Activated CD4-positive, alpha-beta T cell treated with anti-CD3 and anti-CD28 coated beads, Interleukin-2, amount 10 ng/mL, durations not matched to agents 7 days and 5 days (primary cell): Measurements from ENCODE around the gene SEC14L1. TPM values are rescaled to one million over a fixed set of nuclear protein-coding genes. Genes with fewer than 3 reads are reported as not detected.
A peak's percentile ranks its signal among the peaks of the same experiment; 100 is the strongest.
"Not testable (repeated sequence)": the region's sequence is repeated elsewhere in the genome, so short reads cannot be mapped to it uniquely, and the experiment has no call there.

Source experiments
- CTCF ChIA-PET: fragments of 350-600 bp; sonication (Branson Sonifier 250); formaldehyde crosslinking; loops from one replicate; lab custom pipeline; 2021; ENCODE audit warnings: antibody characterized with exemption; lab: Charles Lee
- POLR2A ChIA-PET: fragments of 350-600 bp; sonication (Branson Sonifier 250); formaldehyde crosslinking; loops from one replicate; lab custom pipeline; 2021; ENCODE audit warnings: antibody characterized with exemption; lab: Charles Lee
- DNase-seq: peaks from one replicate; pipeline ENCODE4 v3.0.0-alpha.2; 2020
- H3K27ac Mint-ChIP-seq: one replicate; pipeline ENCODE4 v1.8.0; 2021; ENCODE audit warnings: mild to moderate bottlenecking, moderate library complexity, mixed read lengths
- H3K27me3 Mint-ChIP-seq: one replicate; pipeline ENCODE4 v1.8.0; 2021; ENCODE audit warnings: mixed read lengths
- H3K36me3 Mint-ChIP-seq: one replicate; pipeline ENCODE4 v1.8.0; 2021; ENCODE audit warnings: low read depth, mixed read lengths
- H3K4me1 Mint-ChIP-seq: one replicate; pipeline ENCODE4 v1.8.0; 2021; ENCODE audit warnings: mixed read lengths
- H3K4me3 Mint-ChIP-seq: one replicate; pipeline ENCODE4 v1.8.0; 2021; ENCODE audit warnings: mild to moderate bottlenecking, moderate library complexity, mixed read lengths
- H3K9me3 Mint-ChIP-seq: one replicate; pipeline ENCODE4 v1.8.0; 2021; ENCODE audit warnings: mixed read lengths
- total RNA-seq, 2 experiments: library from RNA; stranded (reverse); gene quantifications; one replicate each; pipeline ENCODE4 v1.2.3, GENCODE V29; 2021

SEC14L1 gene
- total RNA-seq, 2 experiments from 2014 or later: 56.6 to 57.4 TPM

DNA sequence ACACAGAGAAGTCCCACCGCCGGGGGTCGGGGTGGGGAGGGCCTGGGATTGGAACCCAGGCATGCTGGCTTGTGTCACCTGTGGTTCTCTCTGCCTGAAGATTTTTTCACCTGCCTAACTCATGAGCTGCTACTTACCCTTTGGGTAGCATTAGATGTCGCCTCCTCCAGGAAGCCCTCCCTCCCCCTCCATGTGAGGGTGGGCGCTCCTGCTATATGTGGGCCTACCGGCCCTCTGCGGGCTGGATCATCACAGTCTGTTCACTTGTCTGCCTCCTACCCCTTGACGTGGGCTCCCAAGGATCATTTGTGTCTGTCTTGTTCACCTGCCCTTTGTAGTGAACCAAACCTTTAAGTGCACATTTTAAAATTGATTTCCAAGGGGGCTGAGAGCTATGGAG is 106.8 kb downstream of the SEC14L1 start:
- no peak for DNase-seq
- Mint-ChIP-seq H3K36me3 (no peaks in the 10 kb centered on the region), H3K4me1 (peaks cover 20% of the 10 kb centered on the region), H3K27me3 (peaks cover 30% of the 10 kb centered on the region), H3K27ac (no peak overlapping the region), H3K9me3 (no peaks in the 10 kb centered on the region), H3K4me3 (peak overlapping the region; percentile 53)
- POLR2A ChIA-PET: interaction anchor here (0.6 kb wide), 1 partner anchor 152 kb away, joined by 6 read pairs; no protein-coding TSS in a partner anchor
- CTCF ChIA-PET: interaction anchor here (0.6 to 4.2 kb wide), 6 partner anchors 8 to 172 kb away, joined by 3 to 12 read pairs (median 4); no protein-coding TSS in a partner anchor

DNA sequence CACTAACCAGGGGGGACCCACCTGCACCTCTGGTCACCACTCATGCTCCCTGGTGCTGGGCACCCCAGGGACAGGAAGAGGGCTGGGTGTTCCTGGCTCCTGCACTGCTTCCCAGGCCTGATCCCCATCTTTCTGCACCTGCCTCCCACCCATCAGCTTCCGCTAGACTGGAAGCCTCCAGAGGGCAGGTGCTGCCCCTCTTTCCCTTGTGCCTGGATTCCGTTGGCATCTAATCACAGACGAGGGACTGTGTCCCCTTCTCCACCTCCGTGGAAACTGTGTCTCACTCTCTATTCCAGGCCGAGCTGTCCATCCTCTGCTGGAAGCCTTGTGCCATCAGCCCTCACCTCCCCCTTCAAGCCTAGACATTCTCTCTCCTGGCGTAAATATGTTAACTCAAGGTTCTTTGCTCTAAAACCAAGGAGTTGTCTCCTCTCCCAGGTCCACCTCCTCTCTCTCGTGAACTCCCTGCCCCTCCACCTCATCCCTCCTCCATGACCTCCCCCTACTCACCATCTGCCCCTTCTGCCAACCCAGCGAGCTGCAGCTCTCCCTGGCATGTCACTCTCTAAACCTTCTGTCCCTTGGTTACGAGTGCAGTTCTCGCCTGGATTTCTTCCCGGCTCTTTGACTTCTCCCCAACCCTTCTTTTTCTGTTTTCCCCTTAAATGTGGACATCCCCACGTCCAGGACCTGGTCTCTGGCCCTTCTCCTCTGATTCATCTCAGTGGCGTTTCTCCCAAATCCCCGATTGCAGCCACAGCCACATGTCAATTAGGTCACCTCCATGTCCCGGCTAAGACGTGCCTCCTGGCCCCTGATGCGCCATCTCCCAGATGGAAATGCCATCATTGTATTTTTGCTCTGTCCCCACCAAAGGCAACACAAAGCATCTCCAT is 107.7 kb downstream of the SEC14L1 start:
- no peaks in the 10 kb centered on the region for H3K36me3 Mint-ChIP-seq
- no peaks in the 10 kb centered on the region for H3K9me3 Mint-ChIP-seq
- peaks cover 20% of the 10 kb centered on the region for H3K4me1 Mint-ChIP-seq
- peaks cover 32% of the 10 kb centered on the region for H3K27me3 Mint-ChIP-seq
- no peak for DNase-seq
- POLR2A ChIA-PET: interaction anchor here (0.6 kb wide), 1 partner anchor 153 kb away, joined by 6 read pairs; no protein-coding TSS in a partner anchor
- H3K4me3 Mint-ChIP-seq: no peak overlapping the region
- no peak overlapping the region for H3K27ac Mint-ChIP-seq
- CTCF ChIA-PET: interaction anchor here (0.6 to 4.2 kb wide), 6 partner anchors 8 to 173 kb away, joined by 3 to 12 read pairs (median 4); no protein-coding TSS in a partner anchor

DNA sequence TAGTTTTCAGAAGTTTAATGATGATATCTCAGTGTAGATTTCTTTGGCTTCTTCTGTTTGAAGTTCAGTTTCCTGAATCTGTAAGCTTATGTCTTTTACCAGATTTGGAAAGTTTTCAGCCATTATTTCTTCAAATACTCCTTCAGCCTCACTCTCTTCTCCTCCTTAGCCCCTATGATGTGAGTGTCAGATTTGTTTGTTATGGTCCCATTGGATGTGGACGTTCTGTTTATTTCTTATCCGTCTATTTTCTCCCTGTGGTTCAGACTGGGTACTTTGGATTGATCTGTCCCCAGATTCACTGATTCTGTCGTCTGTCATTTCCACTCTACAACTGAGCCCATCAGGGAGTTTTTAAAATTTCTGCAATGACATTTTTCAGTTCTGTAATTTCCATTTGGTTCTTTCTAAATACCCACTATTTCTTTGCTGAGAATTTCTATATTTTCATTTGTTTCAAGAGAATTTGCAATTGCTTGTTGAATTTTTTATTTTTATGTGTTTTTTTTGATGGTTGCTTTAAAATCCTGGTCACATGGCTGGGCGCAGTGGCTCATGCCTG is 110.9 kb downstream of the SEC14L1 start:
- ChIA-PET POLR2A (no interaction called here), CTCF (no interaction called here)
- no peaks in the 10 kb centered on the region for H3K9me3 Mint-ChIP-seq
- no peaks in the 10 kb centered on the region for H3K36me3 Mint-ChIP-seq
- no peak for DNase-seq
- H3K27ac Mint-ChIP-seq: no peak overlapping the region
- H3K27me3 Mint-ChIP-seq: peaks cover 28% of the 10 kb centered on the region
- H3K4me1 Mint-ChIP-seq: peaks cover 5% of the 10 kb centered on the region
- H3K4me3 Mint-ChIP-seq: no peak overlapping the region

DNA sequence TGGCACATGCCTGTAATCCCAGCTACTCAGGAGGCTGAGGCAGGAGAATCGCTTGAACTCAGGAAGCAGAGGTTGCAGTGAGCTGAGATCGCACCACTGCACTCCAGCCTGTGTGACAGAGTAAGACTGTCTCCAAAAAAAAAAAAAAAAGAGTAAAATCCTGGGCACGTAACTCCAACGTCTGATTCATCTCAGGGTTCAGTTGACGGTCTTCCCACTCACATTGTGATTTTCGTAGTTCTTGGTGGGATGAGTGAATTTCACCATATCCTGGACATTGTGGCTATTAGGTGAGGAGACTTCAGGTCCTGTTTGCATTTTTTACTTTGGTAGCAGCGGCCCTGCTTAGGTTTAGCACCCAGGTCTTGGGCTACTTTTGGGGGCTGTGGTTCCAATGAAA is 111.5 kb downstream of the SEC14L1 start:
- H3K9me3 Mint-ChIP-seq, H3K4me1 Mint-ChIP-seq, H3K36me3 Mint-ChIP-seq, H3K27ac Mint-ChIP-seq, DNase-seq, CTCF ChIA-PET, H3K4me3 Mint-ChIP-seq, POLR2A ChIA-PET: not testable (repeated sequence)
- peaks cover 28% of the 10 kb centered on the region for H3K27me3 Mint-ChIP-seq

DNA sequence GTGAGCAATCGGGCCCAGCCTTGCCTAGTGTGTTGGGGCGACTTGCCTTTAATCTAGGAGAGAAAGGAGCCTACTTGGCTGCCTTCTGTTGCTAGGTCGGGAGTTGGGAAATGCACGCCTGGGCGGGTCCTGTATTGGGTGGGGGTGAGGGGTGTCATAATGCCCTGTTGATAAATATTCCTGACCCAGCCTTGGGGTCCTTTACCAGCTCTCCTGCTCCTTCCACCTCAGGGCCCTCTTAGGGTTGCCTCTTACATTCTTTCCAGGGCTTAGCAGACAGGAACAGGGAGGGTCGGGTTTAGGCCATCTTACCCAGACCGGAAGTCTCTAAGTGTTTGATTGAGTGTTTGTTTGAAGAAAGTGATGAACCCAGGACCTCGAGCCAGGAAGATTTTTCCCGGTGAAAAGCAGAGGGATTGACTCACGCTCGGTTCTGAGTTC is 112.9 kb downstream of the SEC14L1 start:
- no peak for DNase-seq
- Mint-ChIP-seq H3K36me3 (no peaks in the 10 kb centered on the region), H3K4me3 (no peak overlapping the region), H3K27me3 (peaks cover 17% of the 10 kb centered on the region), H3K27ac (no peak overlapping the region), H3K9me3 (no peaks in the 10 kb centered on the region), H3K4me1 (no peaks in the 10 kb centered on the region)
- ChIA-PET POLR2A (no interaction called here), CTCF (interaction anchor here (1.5 kb wide), 1 partner anchor 11 kb away, joined by 3 read pairs; no protein-coding TSS in a partner anchor)

DNA sequence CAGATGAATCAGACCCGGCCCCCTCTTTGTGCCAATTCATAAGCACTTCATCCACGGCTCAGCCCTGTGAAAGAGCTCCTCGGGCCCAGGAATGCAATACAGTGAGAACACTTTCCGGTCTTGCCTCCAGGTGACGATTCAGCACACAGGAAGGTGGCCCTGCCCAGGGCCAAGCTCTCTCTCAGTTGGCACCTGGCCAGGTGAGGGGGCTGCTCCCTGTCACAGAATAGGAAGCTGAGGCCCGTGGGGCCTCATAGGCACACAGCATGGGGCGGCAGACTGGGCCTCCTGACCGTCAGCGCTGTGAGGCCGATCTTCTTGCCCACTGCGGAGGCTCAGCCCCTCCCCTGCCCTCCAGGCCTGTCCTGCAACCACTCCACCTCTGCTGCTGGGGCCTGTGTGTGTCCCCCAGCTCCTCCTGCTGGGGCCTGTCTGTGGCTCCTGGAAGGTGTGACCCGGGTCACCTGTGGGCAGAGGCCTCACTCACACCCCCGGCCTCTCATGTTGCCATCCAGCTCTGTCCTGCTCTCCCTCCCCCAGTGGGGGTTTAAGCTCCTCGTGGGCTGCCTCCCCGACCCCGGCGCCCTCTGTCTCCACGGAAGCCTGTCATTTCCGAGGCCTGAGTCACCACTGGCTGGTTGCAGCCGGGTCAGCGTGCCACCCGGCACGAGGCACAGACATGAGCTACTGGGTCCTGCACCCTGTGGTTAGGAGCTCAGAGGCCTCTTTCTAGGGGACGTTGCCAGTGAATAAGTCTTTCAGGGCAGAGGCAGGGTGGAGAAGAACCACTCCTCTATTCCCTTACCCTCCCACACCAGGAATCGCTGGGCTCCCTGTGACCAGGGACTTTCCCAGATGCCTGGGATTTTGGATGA is 114.4 kb downstream of the SEC14L1 start:
- POLR2A ChIA-PET: no interaction called here
- no peaks in the 10 kb centered on the region for H3K36me3 Mint-ChIP-seq
- CTCF ChIA-PET: interaction anchor here (0.9 to 1.2 kb wide), 2 partner anchors 7 to 168 kb away, joined by 3 read pairs; no protein-coding TSS in a partner anchor
- no peaks in the 10 kb centered on the region for H3K9me3 Mint-ChIP-seq
- H3K4me3 Mint-ChIP-seq: no peak overlapping the region
- no peaks in the 10 kb centered on the region for H3K4me1 Mint-ChIP-seq
- no peak overlapping the region for H3K27ac Mint-ChIP-seq
- DNase-seq: no peak
- peaks cover 9% of the 10 kb centered on the region for H3K27me3 Mint-ChIP-seq

DNA sequence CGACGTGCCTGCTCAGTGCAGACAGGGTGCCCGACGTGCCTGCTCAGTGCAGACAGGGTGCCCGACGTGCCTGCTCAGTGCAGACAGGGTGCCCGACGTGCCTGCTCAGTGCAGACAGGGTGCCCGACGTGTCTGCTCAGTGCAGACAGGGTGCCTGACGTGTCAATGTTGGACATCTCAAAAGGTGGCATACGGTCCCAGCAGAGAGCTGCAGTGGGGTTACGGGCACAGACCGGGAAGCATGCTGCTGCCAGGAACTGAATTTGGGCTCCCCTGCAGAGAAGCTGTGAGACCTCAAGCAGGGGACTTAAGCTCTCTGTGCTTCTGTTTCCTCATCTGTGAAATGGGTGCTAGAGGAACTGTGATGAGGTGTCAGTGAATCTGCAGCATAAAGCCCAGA is 115.2 kb downstream of the SEC14L1 start:
- H3K9me3 Mint-ChIP-seq, H3K36me3 Mint-ChIP-seq, DNase-seq, H3K4me1 Mint-ChIP-seq, H3K27me3 Mint-ChIP-seq, H3K4me3 Mint-ChIP-seq, POLR2A ChIA-PET, H3K27ac Mint-ChIP-seq: not testable (repeated sequence)
- CTCF ChIA-PET: interaction anchor here (0.9 to 1.2 kb wide), 2 partner anchors 8 to 169 kb away, joined by 3 read pairs; no protein-coding TSS in a partner anchor

DNA sequence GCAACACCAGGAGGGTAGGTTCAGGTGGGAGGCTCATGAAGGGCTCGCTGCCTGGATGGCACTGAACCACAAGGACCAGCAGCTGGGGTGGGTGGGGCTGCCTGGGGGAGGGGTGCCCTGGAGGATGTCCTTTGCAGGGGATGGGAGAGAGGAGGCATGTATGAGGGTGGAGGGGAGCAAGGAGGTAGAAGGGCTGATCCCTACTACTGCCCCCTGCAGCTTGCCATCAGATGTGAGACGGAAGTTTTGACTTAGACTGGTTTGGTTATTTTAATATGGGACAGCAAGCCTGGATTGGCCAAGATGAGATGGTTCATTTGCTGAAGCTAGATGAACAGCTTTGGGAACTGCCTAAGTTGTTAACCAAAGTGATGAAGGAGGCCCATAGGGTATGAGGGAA is 115.9 kb downstream of the SEC14L1 start:
- DNase-seq: no peak
- ChIA-PET CTCF (interaction anchor here (1.2 kb wide), 1 partner anchor 170 kb away, joined by 3 read pairs; no protein-coding TSS in a partner anchor), POLR2A (interaction anchor here (0.6 kb wide), 1 partner anchor 17 kb away, joined by 3 read pairs; no protein-coding TSS in a partner anchor)
- H3K9me3 Mint-ChIP-seq: no peaks in the 10 kb centered on the region
- H3K4me3 Mint-ChIP-seq: no peak overlapping the region
- no peaks in the 10 kb centered on the region for H3K36me3 Mint-ChIP-seq
- peaks cover 7% of the 10 kb centered on the region for H3K27me3 Mint-ChIP-seq
- H3K4me1 Mint-ChIP-seq: no peaks in the 10 kb centered on the region
- H3K27ac Mint-ChIP-seq: no peak overlapping the region

DNA sequence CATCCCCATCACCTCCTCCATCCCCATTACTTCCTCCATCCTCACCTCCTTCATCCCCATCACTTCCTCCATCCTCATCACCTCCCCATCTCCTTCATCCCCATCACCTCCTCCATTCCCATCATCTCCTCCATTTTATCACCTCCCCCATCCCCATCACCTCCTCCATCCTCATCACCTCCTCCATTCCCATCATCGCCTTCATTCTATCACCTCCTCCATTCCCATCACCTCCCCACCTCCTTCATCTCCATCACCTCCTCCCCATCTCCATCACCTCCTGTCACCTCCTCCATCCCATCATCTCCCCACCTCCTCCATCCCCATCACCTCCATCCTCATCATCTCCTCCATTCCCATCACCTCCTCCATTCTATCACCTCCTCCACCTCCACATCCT is 116.4 kb downstream of the SEC14L1 start:
- Mint-ChIP-seq H3K9me3 (no peaks in the 10 kb centered on the region), H3K36me3 (no peaks in the 10 kb centered on the region), H3K4me1 (no peaks in the 10 kb centered on the region), H3K27me3 (peaks cover 7% of the 10 kb centered on the region), H3K27ac (no peak overlapping the region), H3K4me3 (no peak overlapping the region)
- ChIA-PET CTCF (no interaction called here), POLR2A (interaction anchor here (0.6 kb wide), 1 partner anchor 17 kb away, joined by 3 read pairs; no protein-coding TSS in a partner anchor)
- no peak for DNase-seq

DNA sequence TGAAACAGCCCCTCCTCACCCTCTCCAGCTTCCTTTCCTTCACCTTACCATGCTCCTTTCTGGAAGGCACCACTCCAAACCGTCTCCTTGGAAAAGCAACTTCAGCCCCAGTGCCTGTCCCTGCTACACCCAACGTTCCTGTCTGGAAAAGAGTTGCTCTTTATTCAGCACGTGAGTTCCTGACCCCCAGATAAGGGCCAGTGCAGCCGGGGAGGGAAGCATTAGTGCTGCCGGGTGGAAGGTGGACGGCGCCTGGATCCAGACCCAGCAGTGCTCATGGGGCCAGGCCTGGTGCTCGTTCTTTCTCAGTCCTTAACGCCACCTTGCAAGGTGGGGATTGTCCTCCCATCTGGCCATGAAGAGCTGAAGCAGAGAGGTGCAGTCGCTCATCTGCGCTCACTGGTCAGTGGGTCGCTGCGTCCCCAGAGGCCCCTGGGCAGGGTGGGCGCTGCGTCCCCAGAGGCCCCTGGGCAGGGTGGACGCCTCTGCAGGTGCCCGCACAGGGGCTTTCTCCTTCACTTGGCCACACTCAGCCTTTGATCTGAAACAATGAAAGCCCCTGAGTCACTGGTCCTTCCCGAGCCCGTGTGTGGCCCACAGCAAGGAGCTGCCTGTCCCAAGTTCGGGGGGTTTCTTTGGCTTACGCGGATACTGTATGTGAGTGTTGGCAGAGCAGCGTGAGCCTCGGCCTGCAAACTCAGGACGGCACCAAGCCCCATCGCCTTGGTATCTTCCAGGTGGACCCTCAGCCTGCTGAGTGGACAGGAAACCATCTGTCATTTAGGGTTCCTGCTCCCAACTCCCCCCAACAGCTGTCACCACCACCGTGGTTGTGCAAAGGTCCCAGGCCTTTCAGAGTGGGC is 117.1 kb downstream of the SEC14L1 start:
- Mint-ChIP-seq H3K27ac (no peak overlapping the region), H3K36me3 (no peaks in the 10 kb centered on the region), H3K4me1 (no peaks in the 10 kb centered on the region), H3K9me3 (no peaks in the 10 kb centered on the region), H3K27me3 (peaks cover 3% of the 10 kb centered on the region), H3K4me3 (no peak overlapping the region)
- no peak for DNase-seq
- POLR2A ChIA-PET: interaction anchor here (0.6 kb wide), 1 partner anchor 18 kb away, joined by 3 read pairs; no protein-coding TSS in a partner anchor
- CTCF ChIA-PET: no interaction called here

DNA sequence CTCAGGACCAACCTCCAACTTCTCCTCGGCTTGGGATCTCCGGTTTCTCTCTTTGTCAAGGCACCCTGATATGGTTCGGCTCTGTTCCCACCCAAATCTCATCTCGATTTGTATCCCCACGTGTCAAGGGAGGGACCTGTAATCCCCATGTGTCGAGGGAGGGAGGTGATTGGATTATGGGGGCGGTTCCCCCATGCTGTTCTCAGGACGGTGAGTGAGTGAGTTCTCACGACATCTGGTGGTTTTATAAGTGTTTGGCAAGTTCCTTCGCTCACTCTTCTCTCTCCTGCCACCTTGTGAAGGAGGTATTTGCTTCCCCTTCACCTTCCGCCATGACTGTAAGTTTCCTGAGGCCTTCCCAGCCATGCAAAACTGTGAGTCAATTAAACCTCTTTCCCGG is 117.9 kb downstream of the SEC14L1 start:
- H3K9me3 Mint-ChIP-seq: no peaks in the 10 kb centered on the region
- H3K27ac Mint-ChIP-seq: no peak overlapping the region
- ChIA-PET POLR2A (no interaction called here), CTCF (no interaction called here)
- no peak for DNase-seq
- no peak overlapping the region for H3K4me3 Mint-ChIP-seq
- H3K4me1 Mint-ChIP-seq: no peaks in the 10 kb centered on the region
- H3K27me3 Mint-ChIP-seq: peaks cover 3% of the 10 kb centered on the region
- H3K36me3 Mint-ChIP-seq: no peaks in the 10 kb centered on the region
